OCI-LY7 (cell line): ENCODE results near the gene CIROP. TPM values are rescaled to one million over a fixed set of nuclear protein-coding genes. Genes with fewer than 3 reads are reported as not detected.

ENCODE experiments used
- BruUV-seq: library from RNA; stranded (reverse); fragments of 400-500 nt; replicated peaks from 2 replicates; lab custom pipeline; 2021; lab: Mats Ljungman, UMichigan
- CTCF ChIA-PET: fragments of 300-600 bp; sonication (Branson Sonifier 250); formaldehyde crosslinking; loops from one replicate; lab custom pipeline; 2022; ENCODE audit warnings: antibody characterized with exemption; ENCODE audit not compliant: unreplicated experiment; lab: Charles Lee
- POLR2A ChIA-PET: fragments of 300-600 bp; sonication (Branson Sonifier 250); formaldehyde crosslinking; loops from one replicate; lab custom pipeline; 2022; ENCODE audit warnings: antibody characterized with exemption; lab: Charles Lee
- DNase-seq: peaks from one replicate; pipeline ENCODE4 v3.0.0-alpha.2; 2015; ENCODE audit warnings: low spot score
- H2AFZ ChIP-seq: fragments of 200-600 bp; sonication (generic), shearing (Covaris generic); 2 replicates; pipeline ENCODE4 v1.6.1; 2014; ENCODE audit warnings: mild to moderate bottlenecking, antibody characterized with exemption, low read length, moderate library complexity
- H3K27ac ChIP-seq: fragments of 200-600 bp; sonication (generic); 2 replicates; pipeline ENCODE4 v1.5.1; 2014; ENCODE audit warnings: mixed run types, low read depth, mild to moderate bottlenecking, moderate library complexity, low read length, inconsistent platforms; ENCODE audit not compliant: poor library complexity, severe bottlenecking
- H3K36me3 ChIP-seq: fragments of 200-600 bp; sonication (generic); 2 replicates; pipeline ENCODE4 v1.6.1; 2014; ENCODE audit warnings: mild to moderate bottlenecking, antibody characterized with exemption, low read length, moderate library complexity, mixed read lengths; ENCODE audit not compliant: insufficient read depth
- H3K4me1 ChIP-seq: fragments of 200-600 bp; sonication (generic); 2 replicates; pipeline ENCODE4 v1.5.1; 2014; ENCODE audit warnings: mild to moderate bottlenecking, low read length; ENCODE audit not compliant: insufficient read depth, poor library complexity, severe bottlenecking
- H3K4me2 ChIP-seq: fragments of 200-600 bp; sonication (generic); 2 replicates; pipeline ENCODE4 v1.6.1; 2014; ENCODE audit warnings: mild to moderate bottlenecking, low read length
- H3K4me3 ChIP-seq: fragments of 200-600 bp; sonication (generic); 2 replicates; pipeline ENCODE4 v1.5.1; 2014; ENCODE audit warnings: mild to moderate bottlenecking, low read depth, low read length; ENCODE audit not compliant: poor library complexity, severe bottlenecking
- H3K79me2 ChIP-seq: fragments of 200-600 bp; sonication (generic); 2 replicates; pipeline ENCODE4 v1.6.1; 2016; ENCODE audit warnings: low read depth, mild to moderate bottlenecking, low read length, moderate library complexity, mixed read lengths; ENCODE audit not compliant: insufficient read depth
- H3K9me2 ChIP-seq: fragments of 200-600 bp; sonication (generic); 2 replicates; pipeline ENCODE4 v1.6.1; 2016; ENCODE audit warnings: mild to moderate bottlenecking, low read length, mixed read lengths; ENCODE audit not compliant: insufficient read depth
- H3K9me3 ChIP-seq: fragments of 200-600 bp; sonication (generic); 2 replicates; pipeline ENCODE4 v1.6.1; 2014; ENCODE audit warnings: mild to moderate bottlenecking, mixed run types, low read length, mixed read lengths
- H4K20me1 ChIP-seq: fragments of 200-600 bp; sonication (generic); 2 replicates; pipeline ENCODE4 v1.6.1; 2014; ENCODE audit warnings: mild to moderate bottlenecking, antibody characterized with exemption, low read length, moderate library complexity, mixed read lengths; ENCODE audit not compliant: insufficient read depth
- CTCF ChIP-seq: fragments of 200-600 bp; sonication (generic); conservative IDR thresholded peaks from 2 replicates; pipeline ENCODE4 v1.5.1; 2014; ENCODE audit warnings: mild to moderate bottlenecking, antibody characterized with exemption, low read length, moderate library complexity, mixed read lengths
- EZH2phosphoT487 ChIP-seq: fragments of 200-600 bp; sonication (generic); IDR thresholded peaks from 2 replicates; pipeline ENCODE4 v1.6.1; 2018; ENCODE audit warnings: low read depth, borderline replicate concordance, mild to moderate bottlenecking, mixed run types, antibody characterized with exemption, low read length, moderate library complexity, mixed read lengths
- intact Hi-C: fragments of 100-400 bp; cut with micrococcal nuclease; formaldehyde crosslinking; loops from one replicate; pipeline ENCODE4 v1.10.0; 2022; ENCODE audit not compliant: unreplicated experiment
- total RNA-seq, 2 experiments: library from RNA; depleted of rRNA in 1 of 2; stranded (reverse); fragments of >200 nt in 1 of 2; shearing (Covaris generic) in 1 of 2; gene quantifications; 2 replicates each; pipeline ENCODE4 v1.2.3, GENCODE V29; 2014 to 2022

CIROP gene
- total RNA-seq, 2 experiments from 2014 or later: not detected

- no peak overlapping the region for H3K4me2 ChIP-seq
- H3K4me1 ChIP-seq: peaks cover 6% of the 10 kb centered on the region
- H3K36me3 ChIP-seq: no peaks in the 10 kb centered on the region
- no peaks in the 10 kb centered on the region for H3K9me2 ChIP-seq
- H3K9me3 ChIP-seq: no peaks in the 10 kb centered on the region
- TF ChIP-seq EZH2phosphoT487 (no peak), CTCF (no peak)
- BruUV-seq: no TSS peak
- ChIA-PET CTCF (no interaction called here), POLR2A (interaction anchor here (0.7 kb wide), 1 partner anchor 29 kb away, joined by 4 read pairs; no protein-coding TSS in a partner anchor)
- no peak overlapping the region for H2AFZ ChIP-seq
- no peaks in the 10 kb centered on the region for H3K79me2 ChIP-seq
- no peak for DNase-seq
- H3K27ac ChIP-seq: no peak overlapping the region
- no peak overlapping the region for H3K4me3 ChIP-seq
- H4K20me1 ChIP-seq: no peaks in the 10 kb centered on the region
- intact Hi-C loops: no loop called here
Measured at GRCh38 chr14:23132970-23133369, 28.2 kb upstream of the CIROP start.

GRCh38 chr14:23131482-23131881 lies 26.7 kb upstream of the CIROP start:
- BruUV-seq: no TSS peak
- no peak overlapping the region for H3K4me3 ChIP-seq
- DNase-seq: no peak
- POLR2A ChIA-PET: no interaction called here
- no peaks in the 10 kb centered on the region for H4K20me1 ChIP-seq
- no peaks in the 10 kb centered on the region for H3K9me2 ChIP-seq
- TF ChIP-seq CTCF: no peak
- TF ChIP-seq EZH2phosphoT487: no peak
- intact Hi-C loops: no loop called here
- H3K36me3 ChIP-seq: no peaks in the 10 kb centered on the region
- H2AFZ ChIP-seq: no peak overlapping the region
- H3K4me2 ChIP-seq: no peak overlapping the region
- peaks cover 6% of the 10 kb centered on the region for H3K4me1 ChIP-seq
- no peaks in the 10 kb centered on the region for H3K9me3 ChIP-seq
- H3K27ac ChIP-seq: no peak overlapping the region
- CTCF ChIA-PET: interaction anchor here (2.1 kb wide), 1 partner anchor 11 kb away, joined by 8 read pairs; no protein-coding TSS in a partner anchor
- no peaks in the 10 kb centered on the region for H3K79me2 ChIP-seq

DNA sequence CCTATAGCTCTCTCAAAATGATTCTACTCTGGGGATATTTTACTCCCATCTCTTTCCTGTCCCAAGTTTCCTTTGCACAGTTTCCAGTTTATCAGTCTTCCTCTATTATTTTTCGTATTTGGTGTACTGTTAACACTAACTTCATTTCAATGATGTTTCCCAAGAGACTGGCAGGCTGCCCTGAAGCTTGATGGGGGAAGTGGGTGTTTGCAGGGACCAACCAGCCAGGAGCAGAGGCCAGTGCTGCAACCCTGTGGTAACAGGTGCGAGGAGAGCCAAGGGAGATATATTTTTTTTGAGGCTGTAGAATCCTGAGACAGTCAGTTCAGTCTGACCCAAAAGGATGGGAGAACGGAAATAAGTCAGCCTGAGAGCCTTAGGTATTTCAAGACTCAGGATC lies 26.1 kb upstream of the CIROP start:
- H3K4me1 ChIP-seq: peaks cover 6% of the 10 kb centered on the region
- no peaks in the 10 kb centered on the region for H3K9me3 ChIP-seq
- no peak overlapping the region for H3K27ac ChIP-seq
- DNase-seq: no peak
- H4K20me1 ChIP-seq: no peaks in the 10 kb centered on the region
- H3K79me2 ChIP-seq: no peaks in the 10 kb centered on the region
- H3K4me2 ChIP-seq: no peak overlapping the region
- H2AFZ ChIP-seq: no peak overlapping the region
- TF ChIP-seq CTCF (no peak), EZH2phosphoT487 (no peak)
- no peak overlapping the region for H3K4me3 ChIP-seq
- no peaks in the 10 kb centered on the region for H3K36me3 ChIP-seq
- intact Hi-C loops: no loop called here
- no TSS peak for BruUV-seq
- CTCF ChIA-PET: interaction anchor here (2.1 kb wide), 1 partner anchor 10 kb away, joined by 8 read pairs; no protein-coding TSS in a partner anchor
- H3K9me2 ChIP-seq: no peaks in the 10 kb centered on the region
- POLR2A ChIA-PET: no interaction called here
